ENCODE measurements around the gene PYCR2. TPM values are rescaled to one million over a fixed set of nuclear protein-coding genes. Genes with fewer than 3 reads are reported as not detected.

Gene PYCR2
- total RNA-seq, 1 experiment from 2014 or later, result 104 TPM

DNA sequence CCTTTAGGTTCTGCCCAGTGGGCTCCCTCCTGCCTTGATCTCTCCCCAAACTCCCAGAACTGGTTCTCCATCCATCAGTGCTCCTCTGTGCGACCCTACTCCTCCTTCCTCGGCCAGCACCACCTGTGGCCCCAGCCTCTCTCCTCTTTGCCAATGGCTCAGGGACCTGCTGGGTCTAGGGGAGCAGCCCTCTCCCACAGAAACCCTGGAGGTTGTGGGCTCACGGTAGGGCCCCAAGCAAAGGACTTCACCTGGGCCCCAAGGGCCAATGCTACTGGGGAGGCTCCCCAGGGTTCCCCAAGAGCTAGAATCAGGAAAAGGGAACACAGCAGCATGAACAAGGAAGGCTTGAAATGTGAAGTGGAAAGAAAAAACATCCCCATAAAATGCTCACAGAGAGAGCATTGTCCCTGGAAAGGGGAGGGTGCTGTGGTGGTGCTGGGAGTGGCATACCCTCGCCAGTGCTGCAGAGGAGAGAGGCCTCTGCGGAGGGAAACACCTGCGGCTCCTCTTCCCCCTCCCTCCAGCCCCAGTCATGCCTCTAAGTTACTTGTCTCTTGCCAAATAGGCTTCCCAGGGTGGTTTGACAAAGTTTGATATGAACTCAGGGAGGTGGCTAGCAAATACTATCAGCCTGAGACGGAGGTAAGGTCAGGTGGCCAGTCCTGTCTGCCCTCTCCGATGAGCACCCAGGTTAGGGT is 44.4 kb downstream of the PYCR2 start:
- Histone ChIP-seq H4K5ac (ENCODE audit: insufficient read length, low read depth, low read length) (no peak overlapping the region), H3K27ac (ENCODE audit: insufficient read length, low read depth, low read length) (no peak overlapping the region), H3K4me1 (ENCODE audit: insufficient read depth, low read length) (peaks cover 12% of the 10 kb centered on the region; the same call in 1 of the 2 replicates), H3K4me2 (ENCODE audit: insufficient read depth, insufficient read length, low read length) (peak overlapping the region; percentile 83), H3K9ac (ENCODE audit: extremely low read depth, insufficient read length, low read length) (no peak overlapping the region), H3T11ph (ENCODE audit: low read length) (no peak overlapping the region), H4K8ac (replicated peaks; ENCODE audit: insufficient read length, low read depth, low read length) (no peak overlapping the region), H3K9me3 (ENCODE audit: control insufficient read depth, low read depth, low read length) (no peaks in the 10 kb centered on the region), H3K18ac (ENCODE audit: insufficient read length, low read depth, low read length) (no peak overlapping the region), H3K23me2 (ENCODE audit: insufficient read length, low read depth, low read length, poor library complexity, severe bottlenecking) (peaks cover 21% of the 10 kb centered on the region), H3K56ac (ENCODE audit: insufficient read length, low read depth, low read length) (no peak overlapping the region), H4K91ac (ENCODE audit: insufficient read length, low read depth, low read length) (no peak overlapping the region), H4K20me1 (ENCODE audit: control insufficient read depth, insufficient read depth, insufficient read length) (no peaks in the 10 kb centered on the region), H3K79me2 (ENCODE audit: insufficient read depth, low read length) (peaks cover 9% of the 10 kb centered on the region; the same call in 1 of the 2 replicates), H3K79me1 (ENCODE audit: insufficient read depth, low read depth, low read length, poor library complexity, severe bottlenecking) (no peaks in the 10 kb centered on the region), H2BK120ac (ENCODE audit: low read depth, low read length, poor library complexity, severe bottlenecking) (no peak overlapping the region), H2AFZ (ENCODE audit: low read length) (no peak overlapping the region), H2BK12ac (ENCODE audit: insufficient read length, low read depth, low read length) (no peak overlapping the region), H3K27me3 (ENCODE audit: insufficient read depth, low read length) (no peaks in the 10 kb centered on the region), H2BK20ac (ENCODE audit: low read depth, low read length, poor library complexity, severe bottlenecking) (no peak overlapping the region), H3K14ac (ENCODE audit: insufficient read depth, low read length) (no peak overlapping the region), H2BK5ac (ENCODE audit: insufficient read length, low read length) (no peak overlapping the region), H3K4ac (ENCODE audit: low read depth, low read length) (no peak overlapping the region), H2AK5ac (ENCODE audit: insufficient read length, low read length) (no peak overlapping the region), H3K23ac (ENCODE audit: insufficient read length, low read depth, low read length) (no peak overlapping the region), H2BK15ac (ENCODE audit: low read depth, low read length) (no peak overlapping the region)
- Mint-ChIP-seq H3K27ac (peak overlapping the region in 1 of 3 experiments; percentile 52; a peak in 3 of 7 replicates), H3K9me3 (no peaks in the 10 kb centered on the region), H3K4me3 (peak overlapping the region; percentile 78 to 88; a peak in 3 of 5 replicates), H3K4me1 (peaks cover 36 to 55% of the 10 kb centered on the region in 2 experiments), H3K27me3 (ENCODE audit: low read depth) (peaks cover 2% of the 10 kb centered on the region; the same call in 1 of the 2 replicates), H3K36me3 (ENCODE audit: insufficient read depth in 1 of 3, low read depth in 3 of 3) (peaks cover 14 to 36% (median 15%) of the 10 kb centered on the region in 3 experiments; a peak in 5 of 7 replicates)
- no CpG with 5 or more reads among the region's 8 CpGs for WGBS (ENCODE audit: extremely low coverage, insufficient read length, low lambda C conversion rate)
- no peak for DNase-seq
- TF ChIP-seq, protein P1, sequence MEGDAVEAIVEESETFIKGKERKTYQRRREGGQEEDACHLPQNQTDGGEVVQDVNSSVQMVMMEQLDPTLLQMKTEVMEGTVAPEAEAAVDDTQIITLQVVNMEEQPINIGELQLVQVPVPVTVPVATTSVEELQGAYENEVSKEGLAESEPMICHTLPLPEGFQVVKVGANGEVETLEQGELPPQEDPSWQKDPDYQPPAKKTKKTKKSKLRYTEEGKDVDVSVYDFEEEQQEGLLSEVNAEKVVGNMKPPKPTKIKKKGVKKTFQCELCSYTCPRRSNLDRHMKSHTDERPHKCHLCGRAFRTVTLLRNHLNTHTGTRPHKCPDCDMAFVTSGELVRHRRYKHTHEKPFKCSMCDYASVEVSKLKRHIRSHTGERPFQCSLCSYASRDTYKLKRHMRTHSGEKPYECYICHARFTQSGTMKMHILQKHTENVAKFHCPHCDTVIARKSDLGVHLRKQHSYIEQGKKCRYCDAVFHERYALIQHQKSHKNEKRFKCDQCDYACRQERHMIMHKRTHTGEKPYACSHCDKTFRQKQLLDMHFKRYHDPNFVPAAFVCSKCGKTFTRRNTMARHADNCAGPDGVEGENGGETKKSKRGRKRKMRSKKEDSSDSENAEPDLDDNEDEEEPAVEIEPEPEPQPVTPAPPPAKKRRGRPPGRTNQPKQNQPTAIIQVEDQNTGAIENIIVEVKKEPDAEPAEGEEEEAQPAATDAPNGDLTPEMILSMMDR (conservative IDR thresholded peaks at IDR 0.05), result no peak
